NT2/D1 (cell line): Measurements from ENCODE around the gene TLCD1.

Experiments
- SUZ12 ChIP-seq: IDR thresholded peaks from 2 replicates; pipeline ENCODE4 v1.6.1; 2011; ENCODE audit not compliant: insufficient read length, insufficient read depth; ENCODE audit errors: extremely low read depth
- ZNF274 ChIP-seq: IDR thresholded peaks from 2 replicates; pipeline ENCODE4 v1.6.1; 2011; ENCODE audit warnings: mild to moderate bottlenecking, low read depth, low read length

DNA sequence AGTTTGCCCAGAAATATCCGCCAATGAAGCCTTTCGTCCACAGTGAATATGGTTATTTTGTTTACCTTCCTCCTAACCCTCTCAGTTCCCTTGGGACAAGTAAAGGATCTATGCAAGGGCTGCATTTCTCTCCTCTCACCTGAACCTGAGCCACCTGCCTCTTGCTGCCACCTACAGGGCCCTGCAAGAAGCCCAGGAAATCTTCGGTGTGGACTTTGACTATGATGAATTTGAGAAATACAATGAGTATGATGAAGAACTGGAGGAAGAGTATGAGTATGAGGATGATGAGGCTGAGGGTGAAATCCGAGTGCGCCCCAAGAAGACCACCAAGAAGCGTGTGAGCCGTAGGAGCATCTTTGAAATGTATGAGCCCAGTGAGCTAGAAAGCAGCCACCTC is 50.1 kb downstream of the TLCD1 start:
- TF ChIP-seq SUZ12 (no peak), ZNF274 (no peak)
